Endothelial cell (in vitro differentiated cells): ENCODE results near the gene MADCAM1. TPM values are rescaled to one million over a fixed set of nuclear protein-coding genes. Genes with fewer than 3 reads are reported as not detected.
A peak's percentile ranks its signal among the peaks of the same experiment; 100 is the strongest.

Experiments used
- DNase-seq: peaks from one replicate; pipeline ENCODE4 v3.0.0; 2021; ENCODE audit warnings: low spot score
- H3K27ac Mint-ChIP-seq: one replicate; pipeline ENCODE4 v1.8.0; 2021; ENCODE audit warnings: mixed read lengths, inconsistent platforms; ENCODE audit not compliant: unreplicated experiment
- H3K27me3 Mint-ChIP-seq: one replicate; pipeline ENCODE4 v1.8.0; 2021; ENCODE audit warnings: mild to moderate bottlenecking, moderate library complexity, mixed read lengths, inconsistent platforms; ENCODE audit not compliant: unreplicated experiment
- H3K36me3 Mint-ChIP-seq: one replicate; pipeline ENCODE4 v1.8.0; 2021; ENCODE audit warnings: mild to moderate bottlenecking, low read depth, mixed read lengths, inconsistent platforms; ENCODE audit not compliant: unreplicated experiment
- H3K4me1 Mint-ChIP-seq: one replicate; pipeline ENCODE4 v1.8.0; 2021; ENCODE audit warnings: mild to moderate bottlenecking, mixed read lengths, inconsistent platforms; ENCODE audit not compliant: unreplicated experiment
- H3K4me3 Mint-ChIP-seq: one replicate; pipeline ENCODE4 v1.8.0; 2021; ENCODE audit warnings: mild to moderate bottlenecking, mixed read lengths, inconsistent platforms; ENCODE audit not compliant: unreplicated experiment
- H3K9me3 Mint-ChIP-seq: one replicate; pipeline ENCODE4 v1.8.0; 2021; ENCODE audit warnings: mixed read lengths, inconsistent platforms; ENCODE audit not compliant: unreplicated experiment
- total RNA-seq: library from RNA; stranded (reverse); fragmentation: NEBNext Ultra II Directional; extraction: Animal tissue kit (Norgen Biotek cat#: 25700); gene quantifications from one replicate; pipeline ENCODE4 v1.2.1, GENCODE V29; 2021; ENCODE audit not compliant: unreplicated experiment
- TF ChIP-seq, protein P1 (sequence below): fragments of 200-600 bp; sonication (generic); IDR thresholded peaks from one replicate; pipeline ENCODE4 v1.5.0; 2021; ENCODE audit warnings: antibody characterized with exemption; ENCODE audit not compliant: unreplicated experiment

MADCAM1 gene
- total RNA-seq, 1 donor from 2014 or later: 6.5 TPM

DNA sequence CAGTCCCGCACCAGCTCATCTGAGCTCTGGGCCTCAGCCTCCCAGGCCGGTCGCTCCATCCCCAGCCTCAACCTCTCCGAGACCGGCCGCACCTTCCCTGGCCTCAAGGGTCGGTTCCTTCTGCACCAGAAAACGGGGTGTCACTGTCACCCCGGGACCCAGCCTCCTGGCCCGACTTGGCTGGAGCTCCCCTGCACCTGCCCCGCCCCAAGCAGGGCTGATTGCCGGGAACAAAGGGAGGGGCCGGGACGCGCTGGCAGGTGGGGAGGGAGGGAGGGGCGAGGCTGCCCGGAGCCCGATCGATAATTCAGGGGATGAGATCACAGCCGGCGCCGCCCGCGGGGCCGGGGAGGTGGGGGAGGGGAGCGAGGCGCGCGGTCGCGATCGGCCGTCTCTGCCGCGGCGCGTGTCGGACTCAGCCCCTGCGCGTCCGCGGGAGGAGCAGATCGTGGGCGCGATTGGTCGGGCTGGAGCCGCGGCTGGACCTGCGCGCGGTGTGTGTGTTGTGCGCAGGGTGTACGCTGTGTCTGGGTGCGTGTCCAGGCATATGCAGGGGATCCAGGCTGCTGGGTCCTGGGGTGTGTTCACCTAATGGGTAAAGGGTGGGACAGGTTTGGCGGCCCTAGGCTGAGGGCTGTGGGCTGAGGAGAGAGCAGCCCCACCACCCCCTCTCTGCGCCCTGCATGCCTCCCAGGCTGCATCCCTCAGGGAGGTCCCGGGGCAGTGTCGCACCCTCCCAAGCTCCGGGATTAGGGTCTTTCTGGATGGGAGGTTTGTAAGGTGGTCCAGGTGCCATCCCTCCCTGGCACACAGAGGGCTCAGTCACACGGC lies 34.4 kb upstream of the MADCAM1 start:
- DNase-seq: no peak
- H3K4me1 Mint-ChIP-seq: no peaks in the 10 kb centered on the region
- H3K4me3 Mint-ChIP-seq: peak overlapping the region; percentile 83
- peaks cover 11% of the 10 kb centered on the region for H3K27me3 Mint-ChIP-seq
- TF ChIP-seq, protein P1, sequence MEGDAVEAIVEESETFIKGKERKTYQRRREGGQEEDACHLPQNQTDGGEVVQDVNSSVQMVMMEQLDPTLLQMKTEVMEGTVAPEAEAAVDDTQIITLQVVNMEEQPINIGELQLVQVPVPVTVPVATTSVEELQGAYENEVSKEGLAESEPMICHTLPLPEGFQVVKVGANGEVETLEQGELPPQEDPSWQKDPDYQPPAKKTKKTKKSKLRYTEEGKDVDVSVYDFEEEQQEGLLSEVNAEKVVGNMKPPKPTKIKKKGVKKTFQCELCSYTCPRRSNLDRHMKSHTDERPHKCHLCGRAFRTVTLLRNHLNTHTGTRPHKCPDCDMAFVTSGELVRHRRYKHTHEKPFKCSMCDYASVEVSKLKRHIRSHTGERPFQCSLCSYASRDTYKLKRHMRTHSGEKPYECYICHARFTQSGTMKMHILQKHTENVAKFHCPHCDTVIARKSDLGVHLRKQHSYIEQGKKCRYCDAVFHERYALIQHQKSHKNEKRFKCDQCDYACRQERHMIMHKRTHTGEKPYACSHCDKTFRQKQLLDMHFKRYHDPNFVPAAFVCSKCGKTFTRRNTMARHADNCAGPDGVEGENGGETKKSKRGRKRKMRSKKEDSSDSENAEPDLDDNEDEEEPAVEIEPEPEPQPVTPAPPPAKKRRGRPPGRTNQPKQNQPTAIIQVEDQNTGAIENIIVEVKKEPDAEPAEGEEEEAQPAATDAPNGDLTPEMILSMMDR: no peak
- peaks cover 9% of the 10 kb centered on the region for H3K36me3 Mint-ChIP-seq
- H3K27ac Mint-ChIP-seq: no peak overlapping the region
- H3K9me3 Mint-ChIP-seq: no peaks in the 10 kb centered on the region

DNA sequence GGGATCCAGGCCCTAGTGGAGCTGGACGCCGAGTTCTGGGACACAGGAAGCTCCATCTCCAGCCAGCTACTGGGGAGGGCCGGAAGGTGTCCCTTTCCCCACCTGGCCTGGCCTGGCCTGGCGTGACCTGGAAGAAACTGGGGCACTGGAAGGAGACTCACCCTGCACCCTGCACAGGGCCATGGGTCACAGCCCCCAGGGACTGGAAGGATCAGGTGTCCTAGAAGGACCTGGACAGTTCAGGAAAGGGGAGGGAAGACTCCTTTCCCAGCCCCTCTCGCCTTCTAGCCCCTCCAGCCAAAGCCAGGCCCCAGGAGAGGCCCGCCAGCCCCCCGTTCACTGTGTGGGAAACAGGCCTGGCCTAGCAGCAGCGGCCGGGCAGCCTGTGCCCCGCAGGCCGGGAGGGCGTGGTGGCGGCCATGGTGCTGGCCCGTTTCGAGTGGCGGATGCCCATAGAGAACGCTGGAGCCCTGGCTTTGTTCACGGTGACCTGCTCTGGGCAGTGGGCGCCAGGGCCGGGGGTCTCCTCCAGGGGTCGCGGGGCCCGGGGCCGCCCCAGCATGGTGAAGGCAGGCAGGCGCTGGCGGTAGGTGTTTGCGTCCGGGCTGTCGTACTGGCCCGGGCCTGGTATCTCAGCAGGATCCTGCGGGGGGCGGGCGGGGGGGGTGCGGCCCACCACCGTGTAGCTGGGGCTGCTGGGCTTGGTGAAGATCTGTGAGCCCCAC lies 32.6 kb upstream of the MADCAM1 start:
- Mint-ChIP-seq H3K4me1 (no peaks in the 10 kb centered on the region), H3K4me3 (no peak overlapping the region), H3K27ac (no peak overlapping the region), H3K27me3 (peaks cover 7% of the 10 kb centered on the region), H3K9me3 (no peaks in the 10 kb centered on the region), H3K36me3 (peaks cover 3% of the 10 kb centered on the region)
- no peak for DNase-seq
- TF ChIP-seq, protein P1: no peak

DNA sequence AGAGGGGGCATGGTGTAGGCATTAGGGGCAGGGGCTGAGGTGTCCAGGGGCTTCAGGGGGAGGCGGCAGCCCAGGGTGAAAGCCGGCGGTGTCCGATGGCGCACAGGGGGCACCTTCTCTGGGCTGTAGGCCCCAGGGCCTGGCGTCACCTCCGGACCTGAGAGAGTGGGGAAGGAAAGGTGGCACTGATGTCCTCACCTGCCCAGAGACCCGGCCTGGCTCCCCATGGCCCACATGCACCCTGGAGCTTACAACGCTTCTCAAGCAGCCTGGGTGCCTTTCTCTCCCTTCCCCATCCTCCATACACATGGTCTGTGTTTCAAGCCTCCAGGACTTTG lies 32.1 kb upstream of the MADCAM1 start:
- no peaks in the 10 kb centered on the region for H3K9me3 Mint-ChIP-seq
- no peak overlapping the region for H3K4me3 Mint-ChIP-seq
- no peak overlapping the region for H3K27ac Mint-ChIP-seq
- DNase-seq: no peak
- no peaks in the 10 kb centered on the region for H3K4me1 Mint-ChIP-seq
- H3K27me3 Mint-ChIP-seq: peaks cover 7% of the 10 kb centered on the region
- peaks cover 3% of the 10 kb centered on the region for H3K36me3 Mint-ChIP-seq
- TF ChIP-seq, protein P1: no peak

DNA sequence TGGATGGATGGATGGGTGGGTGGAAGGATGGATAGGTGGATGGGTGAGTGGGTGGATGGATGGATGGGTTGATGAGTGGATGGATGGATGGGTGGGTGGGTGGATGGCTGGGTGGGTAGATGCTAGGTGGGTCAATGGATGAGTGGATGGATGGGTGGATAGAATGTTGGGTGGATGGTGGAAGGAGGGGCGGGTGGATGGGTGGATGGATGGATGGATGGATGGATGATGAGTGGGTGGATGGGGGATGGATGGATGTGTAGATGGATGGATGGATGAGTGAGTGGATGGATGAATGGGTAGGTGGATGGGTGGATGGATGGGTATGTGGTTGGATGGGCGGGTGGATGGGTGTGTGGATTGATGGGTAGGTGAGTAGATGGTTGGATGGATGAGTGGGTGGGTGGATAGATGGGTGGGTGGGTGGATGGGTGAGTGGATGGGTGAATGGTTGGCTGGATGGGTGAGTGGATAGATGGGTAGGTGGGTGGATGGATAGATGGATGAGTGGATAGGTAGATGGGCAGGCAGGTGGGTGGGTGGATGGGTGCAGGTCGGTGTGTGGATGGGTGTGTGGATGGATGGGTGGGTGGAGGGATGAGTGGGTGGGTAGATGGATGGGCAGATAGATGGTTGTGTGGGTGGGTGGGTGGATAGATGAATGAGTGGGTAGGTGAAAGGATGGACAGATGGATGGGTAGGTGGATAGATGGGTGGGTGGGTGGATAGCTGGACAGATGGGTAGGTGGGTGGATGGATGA lies 31.1 kb upstream of the MADCAM1 start:
- Mint-ChIP-seq H3K9me3 (no peaks in the 10 kb centered on the region), H3K27ac (no peak overlapping the region), H3K4me1 (no peaks in the 10 kb centered on the region), H3K4me3 (no peak overlapping the region), H3K27me3 (peaks cover 2% of the 10 kb centered on the region), H3K36me3 (no peaks in the 10 kb centered on the region)
- DNase-seq: no peak
- TF ChIP-seq, protein P1: no peak
